ENCODE data around the gene CLEC4F. TPM values are rescaled to one million over a fixed set of nuclear protein-coding genes. Genes with fewer than 3 reads are reported as not detected.

Gene CLEC4F
- total RNA-seq, 1 donor from 2014 or later = 0.13 TPM

Other genes with a start within 250 kb of the CLEC4F start
- gene ADD2, start 52.4 kb downstream of the CLEC4F start, total RNA-seq = 8.0 and 23.4 TPM in 2 replicates
- gene FIGLA, start 30.0 kb downstream of the CLEC4F start, total RNA-seq = 0.13 TPM in 1 of 2 replicates, not detected in the other
- under 0.01 TPM in 2 replicates for gene CD207, start 15.2 kb upstream of the CLEC4F start, total RNA-seq
- not detected in 2 replicates for gene VAX2, start 80.0 kb upstream of the CLEC4F start, total RNA-seq
- gene ATP6V1B1, start 115.3 kb upstream of the CLEC4F start, total RNA-seq = 0.25 TPM in 1 of 2 replicates, not detected in the other
- gene ANKRD53, start 158.0 kb upstream of the CLEC4F start, total RNA-seq = 0.13 and 0.38 TPM in 2 replicates
- 22.2 and 31.5 TPM in 2 replicates for gene TEX261, start 174.3 kb upstream of the CLEC4F start, total RNA-seq
- gene NAGK, start 248.0 kb upstream of the CLEC4F start, total RNA-seq = 51.0 and 72.4 TPM in 2 replicates